Measurements from ENCODE around the gene UST.

- TF ChIP-seq, protein P1, sequence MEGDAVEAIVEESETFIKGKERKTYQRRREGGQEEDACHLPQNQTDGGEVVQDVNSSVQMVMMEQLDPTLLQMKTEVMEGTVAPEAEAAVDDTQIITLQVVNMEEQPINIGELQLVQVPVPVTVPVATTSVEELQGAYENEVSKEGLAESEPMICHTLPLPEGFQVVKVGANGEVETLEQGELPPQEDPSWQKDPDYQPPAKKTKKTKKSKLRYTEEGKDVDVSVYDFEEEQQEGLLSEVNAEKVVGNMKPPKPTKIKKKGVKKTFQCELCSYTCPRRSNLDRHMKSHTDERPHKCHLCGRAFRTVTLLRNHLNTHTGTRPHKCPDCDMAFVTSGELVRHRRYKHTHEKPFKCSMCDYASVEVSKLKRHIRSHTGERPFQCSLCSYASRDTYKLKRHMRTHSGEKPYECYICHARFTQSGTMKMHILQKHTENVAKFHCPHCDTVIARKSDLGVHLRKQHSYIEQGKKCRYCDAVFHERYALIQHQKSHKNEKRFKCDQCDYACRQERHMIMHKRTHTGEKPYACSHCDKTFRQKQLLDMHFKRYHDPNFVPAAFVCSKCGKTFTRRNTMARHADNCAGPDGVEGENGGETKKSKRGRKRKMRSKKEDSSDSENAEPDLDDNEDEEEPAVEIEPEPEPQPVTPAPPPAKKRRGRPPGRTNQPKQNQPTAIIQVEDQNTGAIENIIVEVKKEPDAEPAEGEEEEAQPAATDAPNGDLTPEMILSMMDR (IDR thresholded peaks at IDR 0.05 in 4 of 5, conservative IDR thresholded peaks at IDR 0.05 in 1 of 5) = no peak
- TF ChIP-seq POLR2A (IDR thresholded peaks at IDR 0.05) = no peak
These were observed 19.7 kb upstream of the UST start for GRCh38 chr6:148727104-148727503.

Measured in gastrocnemius medialis (tissue), 4 donors.